Measurements from ENCODE around the gene LCN12. TPM values are rescaled to one million over a fixed set of nuclear protein-coding genes. Genes with fewer than 3 reads are reported as not detected.
"Not testable (repeated sequence)": the region's sequence is repeated elsewhere in the genome, so short reads cannot be mapped to it uniquely, and the experiment has no call there.

Gene LCN12
- total RNA-seq, 3 donors from 2014 or later, result 0.49 to 1.2 (median 0.58) TPM

- ATAC-seq (no peak), DNase-seq (no peak)
- Mint-ChIP-seq H3K4me3 (no peak overlapping the region), H3K9me3 (no peaks in the 10 kb centered on the region), H3K27me3 (ENCODE audit: low read depth) (no peaks in the 10 kb centered on the region), H3K36me3 (ENCODE audit: insufficient read depth) (no peaks in the 10 kb centered on the region), H3K4me1 (ENCODE audit: low read depth) (peaks cover 27% of the 10 kb centered on the region)
Measured at GRCh38 chr9:137001857-137002645, 50.0 kb downstream of the LCN12 start.

GRCh38 chr9:137002646-137003041 lies 50.6 kb downstream of the LCN12 start:
- Mint-ChIP-seq H3K4me1 (ENCODE audit: low read depth) (peaks cover 23% of the 10 kb centered on the region), H3K9me3 (no peaks in the 10 kb centered on the region), H3K4me3 (no peak overlapping the region), H3K36me3 (ENCODE audit: insufficient read depth) (no peaks in the 10 kb centered on the region), H3K27me3 (ENCODE audit: low read depth) (no peaks in the 10 kb centered on the region)
- ATAC-seq, result no peak
- DNase-seq, result no peak

- not testable (repeated sequence) for H3K4me3 Mint-ChIP-seq; ATAC-seq; DNase-seq; H3K27me3 Mint-ChIP-seq (ENCODE audit: low read depth); H3K9me3 Mint-ChIP-seq; H3K36me3 Mint-ChIP-seq (ENCODE audit: insufficient read depth)
- peaks cover 15% of the 10 kb centered on the region for H3K4me1 Mint-ChIP-seq (ENCODE audit: low read depth)
Measured at GRCh38 chr9:137004285-137004684, 52.2 kb downstream of the LCN12 start.

Other genes starting within 250 kb of the LCN12 start
- under 1 TPM in 2 of 3 donors, not detected in 1; 0.16 to 0.18 TPM for gene DIPK1B, start 239.7 kb upstream of the LCN12 start, total RNA-seq
- gene LCN10, start 209.3 kb upstream of the LCN12 start, total RNA-seq, result 1 to 10 TPM in 2 of 3 donors, under 1 TPM in 1; 0.82 to 2.4 (median 2.1) TPM
- not detected for gene LCN6, start 203.7 kb upstream of the LCN12 start, total RNA-seq
- not detected for gene LCN8, start 194.0 kb upstream of the LCN12 start, total RNA-seq
- not detected for gene LCN15, start 187.8 kb upstream of the LCN12 start, total RNA-seq
- 10 to 100 TPM; 49.5 to 53.0 (median 51.9) TPM for gene TMEM141, start 160.9 kb upstream of the LCN12 start, total RNA-seq
- gene CCDC183, start 155.9 kb upstream of the LCN12 start, total RNA-seq, result under 1 TPM in 1 of 3 donors, not detected in 2; 0.49 TPM
- gene RABL6, start 144.3 kb upstream of the LCN12 start, total RNA-seq, result 100 to 1,000 TPM in 2 of 3 donors, 10 to 100 TPM in 1; 90.6 to 103 (median 100) TPM
- 1 to 10 TPM; 1.5 to 2.2 (median 1.7) TPM for gene AJM1, start 109.8 kb upstream of the LCN12 start, total RNA-seq
- gene PHPT1, start 102.9 kb upstream of the LCN12 start, total RNA-seq, result 100 to 1,000 TPM; 112 to 120 (median 119) TPM
- 10 to 100 TPM; 10.7 to 13.9 (median 11.0) TPM for gene MAMDC4, start 99.9 kb upstream of the LCN12 start, total RNA-seq
- gene EDF1, start 86.0 kb upstream of the LCN12 start, total RNA-seq, result 100 to 1,000 TPM; 330 to 366 (median 351) TPM
- gene TRAF2, start 65.8 kb upstream of the LCN12 start, total RNA-seq, result 10 to 100 TPM; 64.3 to 73.4 (median 68.8) TPM
- gene FBXW5, start 7.5 kb upstream of the LCN12 start, total RNA-seq, result 100 to 1,000 TPM in 1 of 3 donors, 10 to 100 TPM in 2; 84.0 to 112 (median 95.3) TPM
- gene C8G, start 7.0 kb upstream of the LCN12 start, total RNA-seq, result 1 to 10 TPM in 2 of 3 donors, under 1 TPM in 1; 0.94 to 1.4 (median 1.2) TPM
- gene PTGDS, start 25.2 kb downstream of the LCN12 start, total RNA-seq, result under 1 TPM in 2 of 3 donors, not detected in 1; 0.30 to 0.51 TPM
- not detected for gene LCNL1, start 30.7 kb downstream of the LCN12 start, total RNA-seq
- gene PAXX, start 40.1 kb downstream of the LCN12 start, total RNA-seq, result 100 to 1,000 TPM; 106 to 126 (median 123) TPM
- under 1 TPM in 2 of 3 donors, not detected in 1; 0.18 to 0.54 TPM for gene CLIC3, start 44.3 kb downstream of the LCN12 start, total RNA-seq
- gene ABCA2, start 76.0 kb downstream of the LCN12 start, total RNA-seq, result 10 to 100 TPM in 2 of 3 donors, 1 to 10 TPM in 1; 9.1 to 15.3 (median 14.3) TPM
- 1 to 10 TPM in 1 of 3 donors, under 1 TPM in 2; 0.74 to 2.4 (median 0.81) TPM for gene FUT7, start 79.8 kb downstream of the LCN12 start, total RNA-seq
- gene NPDC1, start 93.9 kb downstream of the LCN12 start, total RNA-seq, result 10 to 100 TPM; 15.1 to 33.0 (median 23.2) TPM
- under 1 TPM in 1 of 3 donors, not detected in 2; 0.34 TPM for gene ENTPD2, start 101.8 kb downstream of the LCN12 start, total RNA-seq
- 1 to 10 TPM; 3.6 to 5.5 (median 4.6) TPM for gene SAPCD2, start 118.3 kb downstream of the LCN12 start, total RNA-seq
- gene UAP1L1, start 125.2 kb downstream of the LCN12 start, total RNA-seq, result 1 to 10 TPM; 5.6 to 8.4 (median 7.8) TPM
- 10 to 100 TPM; 30.7 to 34.0 (median 33.5) TPM for gene MAN1B1, start 134.7 kb downstream of the LCN12 start, total RNA-seq
- 100 to 1,000 TPM; 352 to 394 (median 392) TPM for gene DPP7, start 162.5 kb downstream of the LCN12 start, total RNA-seq
- gene GRIN1, start 186.9 kb downstream of the LCN12 start, total RNA-seq, result under 1 TPM in 2 of 3 donors, not detected in 1; 0.13 to 0.26 TPM
- gene LRRC26, start 217.8 kb downstream of the LCN12 start, total RNA-seq, result under 1 TPM in 1 of 3 donors, not detected in 2; 0.18 TPM
- gene TMEM210, start 219.8 kb downstream of the LCN12 start, total RNA-seq, result not detected
- gene ANAPC2, start 236.3 kb downstream of the LCN12 start, total RNA-seq, result 10 to 100 TPM; 71.9 to 86.3 (median 73.3) TPM
- gene SSNA1, start 236.4 kb downstream of the LCN12 start, total RNA-seq, result 100 to 1,000 TPM; 144 to 156 (median 150) TPM
- gene TPRN, start 248.5 kb downstream of the LCN12 start, total RNA-seq, result 10 to 100 TPM; 15.4 to 15.6 (median 15.5) TPM

Data from activated T-cell treated with anti-CD3 and anti-CD28 coated beads, Interleukin-2, amount 50 U/mL, for 4 hours (primary cell).